Measurements from ENCODE around the gene ATAD3C. TPM values are rescaled to one million over a fixed set of nuclear protein-coding genes. Genes with fewer than 3 reads are reported as not detected.
A peak's percentile ranks its signal among the peaks of the same experiment; 100 is the strongest.

Gene ATAD3C
- total and polyA plus RNA-seq, 2 of the 8 experiments (the other 6 are each of a cell fraction or from before 2014, with no cell fraction given): 2.0 to 2.7 TPM

- 31% methylated on average over 25 of the region's 40 CpGs; no CpG with 5 or more reads in 1 of the 2 experiments for WGBS, 2 experiments (ENCODE audit: extremely low coverage in 1 of 2, insufficient coverage in 1 of 2, insufficient read length in 1 of 2, insufficient replicate concordance in 2 of 2, low coverage in 1 of 2, low lambda C conversion rate in 2 of 2, missing lambda C conversion rate in 1 of 2)
- peaks cover 0 to 48% (median 38%) of the 10 kb centered on the region in 4 experiments; a peak in 6 of 7 replicates for H3K4me1 ChIP-seq (replicated peaks in 1 of 4; ENCODE audit: control insufficient read depth in 3 of 4, insufficient read depth in 4 of 4, low read length in 3 of 4)
- DNase-seq (ENCODE audit: low read depth in 1 of 2, low spot score in 2 of 2): no peak
- peaks cover 0 to 7% (median 0%) of the 10 kb centered on the region in 4 experiments; a peak in 1 of 8 replicates for H3K36me3 ChIP-seq (ENCODE audit: control insufficient read depth in 2 of 4, insufficient read depth in 4 of 4, low read length in 3 of 4)
- H3K23ac ChIP-seq (ENCODE audit: insufficient read length): no peak overlapping the region
- H2BK5ac ChIP-seq (ENCODE audit: low read depth, low read length): no peak overlapping the region
- H3K27me3 ChIP-seq (replicated peaks in 1 of 4; ENCODE audit: control insufficient read depth in 3 of 4, extremely low read depth in 1 of 4, insufficient read depth in 3 of 4, low read length in 3 of 4): peaks cover 0 to 3% (median 0%) of the 10 kb centered on the region in 4 experiments; a peak in 2 of 7 replicates
- H3K27ac ChIP-seq (ENCODE audit: low read depth, low read length): no peak overlapping the region
- H3K4me2 ChIP-seq (ENCODE audit: insufficient read depth in 1 of 2, low read depth in 2 of 2, low read length in 2 of 2): peak overlapping the region; percentile 54 to 94
- H3K14ac ChIP-seq (ENCODE audit: insufficient read length): no peak overlapping the region
- H3K79me2 ChIP-seq (ENCODE audit: control insufficient read depth in 1 of 2, insufficient read depth in 2 of 2, low read length in 2 of 2): peaks cover 0 to 8% of the 10 kb centered on the region in 2 experiments; a peak in 1 of 4 replicates
- H2BK20ac ChIP-seq (ENCODE audit: low read length): no peak overlapping the region
- 0 out of 2 replicates have a peak overlapping the region, but pooled peaks have one; percentile 88 for H2AK5ac ChIP-seq (ENCODE audit: low read depth, low read length)
- H4K91ac ChIP-seq (replicated peaks; ENCODE audit: insufficient read length, low read length): no peak overlapping the region
- no peaks in the 10 kb centered on the region for H3K9me3 ChIP-seq (ENCODE audit: insufficient read depth in 2 of 2, low read depth in 1 of 2, low read length in 1 of 2)
- H4K20me1 ChIP-seq (replicated peaks in 1 of 2; ENCODE audit: control insufficient read depth in 1 of 2, insufficient read depth in 2 of 2, low read length in 2 of 2): peaks cover 4 to 7% of the 10 kb centered on the region in 2 experiments
- no peak overlapping the region for H4K8ac ChIP-seq (ENCODE audit: extremely low read depth, insufficient read depth, low read length)
- no peak overlapping the region for H2BK120ac ChIP-seq (replicated peaks; ENCODE audit: low read depth, low read length)
- 0 out of 2 replicates have a peak overlapping the region, but pooled peaks have one; percentile 8 for H2BK15ac ChIP-seq (ENCODE audit: low read length)
- no peak overlapping the region for H2AFZ ChIP-seq (ENCODE audit: low read length)
- H4K5ac ChIP-seq (ENCODE audit: insufficient read length, low read depth, low read length): no peak overlapping the region
- H3K23me2 ChIP-seq (ENCODE audit: low read depth, low read length): peaks cover 18% of the 10 kb centered on the region; the same call in 1 of the 2 replicates
- FAIRE-seq: no peak
- H3K4me3 ChIP-seq (ENCODE audit: extremely low read depth in 1 of 4, insufficient read depth in 2 of 4, low read depth in 3 of 4, low read length in 4 of 4): peak overlapping the region; percentile 46 to 72 (median 70)
- CTCF ChIA-PET (ENCODE audit: partially characterized antibody): interaction anchor here (0.9 to 1.6 kb wide), 4 partner anchors 10 to 44 kb away, joined by 3 to 6 read pairs (median 4); no protein-coding TSS in a partner anchor
- H3K18ac ChIP-seq (ENCODE audit: extremely low read depth, low read length): no peak overlapping the region; the same call in 1 of the 2 replicates
- peak overlapping the region; percentile 50; the same call in 1 of the 2 replicates for H2BK12ac ChIP-seq (ENCODE audit: low read depth, low read length)
- no peak overlapping the region for H3K56ac ChIP-seq (replicated peaks; ENCODE audit: insufficient read length, low read depth, low read length)
- H3K9ac ChIP-seq (replicated peaks in 1 of 4; ENCODE audit: extremely low read depth in 1 of 4, low read depth in 3 of 4, low read length in 3 of 4): no peak overlapping the region; a peak in 1 of 7 replicates
- POLR2A ChIA-PET (ENCODE audit: partially characterized antibody): interaction anchor here (0.6 to 22.9 kb wide), 7 partner anchors 8 to 36 kb away, joined by 3 to 515 read pairs (median 10); partner anchors contain the start of genes ANKRD65, CCNL2 and MRPL20
- peak overlapping the region; percentile 69 for H3K4ac ChIP-seq (replicated peaks; ENCODE audit: insufficient read length, low read depth, low read length)
- no peaks in the 10 kb centered on the region for H3K79me1 ChIP-seq (ENCODE audit: low read depth, low read length)
- TF ChIP-seq FOSL1 (IDR thresholded peaks at IDR 0.05; ENCODE audit: insufficient read depth, low read depth, low read length) (no peak), SP4 (IDR thresholded peaks at IDR 0.05; ENCODE audit: low read length) (no peak), GTF2F1 (IDR thresholded peaks at IDR 0.05; ENCODE audit: borderline replicate concordance, low read depth, low read length) (no peak), BCL11A (IDR thresholded peaks at IDR 0.05; ENCODE audit: low read depth in 2 of 2, low read length in 2 of 2) (no peak), TAF7 (optimal IDR thresholded peaks at IDR 0.05; ENCODE audit: borderline replicate concordance, low read depth, low read length) (no peak), RXRA (IDR thresholded peaks at IDR 0.05; ENCODE audit: insufficient read depth, low read depth, low read length) (no peak), CREB1 (IDR thresholded peaks at IDR 0.05) (no peak), SUZ12 (IDR thresholded peaks at IDR 0.05; ENCODE audit: low read length) (no peak), PHF8 (conservative IDR thresholded peaks at IDR 0.05; ENCODE audit: low read depth, low read length) (no peak), SIX5 (IDR thresholded peaks at IDR 0.05; ENCODE audit: low read depth, low read length) (no peak), POLR2AphosphoS5 (IDR thresholded peaks at IDR 0.05; ENCODE audit: low read depth, low read length) (no peak)
These were observed 13.4 kb upstream of the ATAD3C start for GRCh38 chr1:1435911-1436629.

Measured in H1 (cell line).